B cell (primary cell): ENCODE measurements around the gene RELB. TPM values are rescaled to one million over a fixed set of nuclear protein-coding genes. Genes with fewer than 3 reads are reported as not detected.

ENCODE experiments used
- ATAC-seq: fragments of 200-7000 bp; cut with Tn5 transposase; one replicate; pipeline ENCODE4 v1.10.0; 2021; ENCODE audit warnings: low read depth, mild to moderate bottlenecking, moderate number of reproducible peaks, moderate library complexity
- CTCF ChIA-PET: fragments of 350-600 bp; sonication (Branson Sonifier 250); formaldehyde crosslinking; loops from one replicate; lab custom pipeline; 2021; ENCODE audit warnings: antibody characterized with exemption, inconsistent platforms; lab: Charles Lee
- POLR2A ChIA-PET: fragments of 350-600 bp; sonication (Branson Sonifier 250); formaldehyde crosslinking; loops from one replicate; lab custom pipeline; 2021; ENCODE audit warnings: antibody characterized with exemption; lab: Charles Lee
- DNase-seq: peaks from one replicate; pipeline ENCODE4 v3.0.0; 2013
- H2AFZ ChIP-seq: 2 replicates; pipeline ENCODE4 v1.6.1; 2012; ENCODE audit warnings: mild to moderate bottlenecking, low read depth, low read length; ENCODE audit not compliant: insufficient read depth, poor library complexity, severe bottlenecking
- H3K27ac ChIP-seq, 2 donors: 1 replicate in 1 of 2; 2 replicates in 1 of 2; pipeline ENCODE4 v1.5.1; 2012 to 2013; ENCODE audit warnings: low read length in 2 of 2, mild to moderate bottlenecking in 2 of 2, moderate library complexity in 1 of 2
- H3K27me3 ChIP-seq, 4 experiments: fragments of 200-600 bp in 1 of 4; sonication (generic) in 1 of 4; replicated peaks in 1 of 4; 1 replicate in 2 of 4; 2 replicates in 2 of 4; pipeline versions ENCODE4 v1.6.1 to v1.7.0; 2013 to 2016; ENCODE audit warnings: low read length in 3 of 4, mild to moderate bottlenecking in 2 of 4, mixed read lengths in 1 of 4, moderate library complexity in 1 of 4; ENCODE audit not compliant: insufficient read depth in 4 of 4, control insufficient read depth in 3 of 4; ENCODE audit errors: control extremely low read depth in 1 of 4
- H3K36me3 ChIP-seq, 2 experiments: replicated peaks in 1 of 2; 1 replicate in 1 of 2; 2 replicates in 1 of 2; pipeline versions ENCODE4 v1.6.1 to v1.7.1; 2013; ENCODE audit warnings: low read length in 1 of 2; ENCODE audit not compliant: insufficient read depth in 2 of 2, control insufficient read depth in 1 of 2; ENCODE audit errors: control extremely low read depth in 1 of 2, extremely low read depth in 1 of 2
- H3K4me1 ChIP-seq, 2 donors: fragments of 200-600 bp in 1 of 2; sonication (generic) in 1 of 2; 1 replicate in 1 of 2; 2 replicates in 1 of 2; pipeline versions ENCODE4 v1.5.1 to v1.6.1; 2013 to 2017; ENCODE audit warnings: low read length in 2 of 2; ENCODE audit not compliant: control insufficient read depth in 2 of 2, insufficient read depth in 2 of 2
- H3K4me2 ChIP-seq: replicated peaks from 2 replicates; pipeline ENCODE3; 2012; ENCODE audit warnings: mild to moderate bottlenecking, low read depth, low read length; ENCODE audit not compliant: poor library complexity, severe bottlenecking
- H3K4me3 ChIP-seq, 5 experiments: fragments of 200-600 bp in 1 of 5; sonication (generic) in 1 of 5; 1 replicate in 3 of 5; 2 replicates in 2 of 5; pipeline versions ENCODE4 v1.5.1 to v1.7.0; 2011 to 2016; ENCODE audit warnings: low read length in 4 of 5, mild to moderate bottlenecking in 4 of 5, low read depth in 2 of 5, control low read depth in 1 of 5, moderate library complexity in 1 of 5; ENCODE audit not compliant: insufficient read depth in 1 of 5; ENCODE audit errors: control extremely low read depth in 1 of 5, extremely low read depth in 1 of 5
- H3K79me2 ChIP-seq: fragments of 200-600 bp; sonication (generic); one replicate; pipeline ENCODE4 v1.6.0; 2016; ENCODE audit warnings: low read length; ENCODE audit not compliant: control insufficient read depth, insufficient read depth
- H3K9ac ChIP-seq: fragments of 200-600 bp; sonication (generic); 2 replicates; pipeline ENCODE4 v1.6.1; 2017; ENCODE audit warnings: mild to moderate bottlenecking, low read length, moderate library complexity
- H3K9me3 ChIP-seq, 3 donors: one replicate each; pipeline versions ENCODE4 v1.6.1 to v1.7.1; 2013; ENCODE audit warnings: low read length in 2 of 3; ENCODE audit not compliant: control insufficient read depth in 2 of 3, insufficient read depth in 1 of 3; ENCODE audit errors: control extremely low read depth in 1 of 3
- H4K20me1 ChIP-seq: 2 replicates; pipeline ENCODE4 v1.6.0; 2012; ENCODE audit warnings: mild to moderate bottlenecking, low read length; ENCODE audit not compliant: insufficient read depth, control insufficient read depth, poor library complexity, severe bottlenecking
- H3K27ac Mint-ChIP-seq: one replicate; pipeline ENCODE4 v1.8.0; 2021; ENCODE audit warnings: mixed read lengths
- H3K27me3 Mint-ChIP-seq: one replicate; pipeline ENCODE4 v1.8.0; 2021; ENCODE audit warnings: mixed read lengths
- H3K4me1 Mint-ChIP-seq: one replicate; pipeline ENCODE4 v1.8.0; 2021; ENCODE audit warnings: mixed read lengths
- H3K4me3 Mint-ChIP-seq: one replicate; pipeline ENCODE4 v1.8.0; 2021; ENCODE audit warnings: mixed read lengths
- H3K9me3 Mint-ChIP-seq: one replicate; pipeline ENCODE4 v1.8.0; 2022; ENCODE audit warnings: mixed read lengths; ENCODE audit not compliant: insufficient read depth
- EZH2 ChIP-seq: IDR thresholded peaks from 2 replicates; pipeline ENCODE4 v1.6.1; 2012; ENCODE audit warnings: borderline replicate concordance, low read depth, mild to moderate bottlenecking, moderate library complexity, low read length; ENCODE audit not compliant: insufficient read depth, poor library complexity, severe bottlenecking
- WGBS: methylation state at CpG from one replicate; pipeline ENCODE4 v1.1.5; 2013; ENCODE audit warnings: missing lambda C conversion rate; ENCODE audit not compliant: insufficient coverage; 5-methylcytosine and 5-hydroxymethylcytosine counted together
- intact Hi-C: fragments of 100-400 bp; cut with micrococcal nuclease; formaldehyde crosslinking; loops from one replicate; pipeline ENCODE4 v1.10.0; 2022
- polyA plus RNA-seq: library from polyadenylated mRNA; depleted of rRNA; stranded (reverse); fragments of >200 nt; gene quantifications from 2 replicates; pipeline ENCODE4 v1.2.3, GENCODE V29; 2012
- total RNA-seq, 2 donors: library from RNA; stranded (reverse); fragments of 120-200 nt in 1 of 2; gene quantifications; 1 replicate in 1 of 2; 2 replicates in 1 of 2; pipeline versions ENCODE4 v1.2.3 to v1.2.4, GENCODE V29; 2013 to 2022
- TF ChIP-seq, protein P1 (sequence below): fragments of 200-600 bp; IDR thresholded peaks from one replicate; pipeline ENCODE4 v1.8.0; 2022; ENCODE audit warnings: antibody characterized with exemption, mild to moderate bottlenecking

The RELB gene
- total and polyA plus RNA-seq, 2 donors (not counting 1 experiment from before 2014, with no cell fraction given): 63.8 to 106 TPM

DNA sequence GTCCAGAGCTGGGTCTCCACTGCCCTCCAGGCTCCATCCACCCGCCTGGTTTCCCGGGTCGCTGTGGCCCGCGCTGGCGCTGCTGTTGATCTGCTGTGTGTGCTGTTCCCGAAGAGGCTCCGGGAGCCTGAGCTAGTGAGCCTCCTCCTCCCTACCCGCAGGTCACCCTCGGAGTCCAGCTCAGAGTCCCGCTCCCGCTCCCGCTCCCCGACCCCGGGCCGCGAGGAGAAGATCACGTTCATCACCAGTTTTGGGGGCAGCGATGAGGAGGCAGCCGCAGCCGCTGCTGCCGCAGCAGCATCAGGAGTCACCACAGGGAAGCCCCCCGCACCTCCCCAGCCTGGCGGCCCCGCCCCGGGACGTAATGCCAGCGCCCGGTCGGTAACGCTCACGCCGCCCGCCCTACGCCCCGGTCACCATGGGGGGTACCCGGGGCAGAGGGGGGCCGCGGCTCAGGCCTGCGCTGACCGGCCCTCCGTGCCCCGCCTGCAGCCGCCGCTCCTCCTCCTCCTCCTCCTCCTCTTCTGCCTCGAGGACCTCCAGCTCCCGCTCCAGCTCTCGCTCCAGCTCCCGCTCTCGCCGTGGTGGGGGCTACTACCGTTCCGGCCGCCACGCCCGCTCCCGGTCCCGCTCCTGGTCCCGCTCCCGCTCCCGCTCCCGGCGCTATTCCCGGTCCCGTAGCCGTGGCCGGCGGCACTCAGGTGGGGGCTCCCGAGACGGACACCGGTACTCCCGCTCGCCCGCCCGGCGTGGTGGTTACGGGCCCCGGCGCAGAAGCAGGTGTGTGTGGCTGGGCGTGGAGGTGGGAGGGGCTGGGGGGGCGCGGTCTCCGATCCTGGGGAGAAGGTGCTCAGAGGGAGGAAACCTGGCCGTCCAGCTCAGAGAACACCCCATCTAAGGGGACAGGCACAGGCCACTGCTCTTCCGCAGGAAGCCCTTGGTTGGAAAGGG, 62.9 kb downstream of the RELB start:
- CTCF ChIA-PET: interaction anchor here (0.6 to 2.3 kb wide), 4 partner anchors 11 to 123 kb away, joined by 3 to 7 read pairs (median 4); no protein-coding TSS in a partner anchor
- H4K20me1 ChIP-seq: peaks cover 87% of the 10 kb centered on the region

More for the DNA sequence above, 62.9 kb downstream of the RELB start:
- TF ChIP-seq, protein P1, sequence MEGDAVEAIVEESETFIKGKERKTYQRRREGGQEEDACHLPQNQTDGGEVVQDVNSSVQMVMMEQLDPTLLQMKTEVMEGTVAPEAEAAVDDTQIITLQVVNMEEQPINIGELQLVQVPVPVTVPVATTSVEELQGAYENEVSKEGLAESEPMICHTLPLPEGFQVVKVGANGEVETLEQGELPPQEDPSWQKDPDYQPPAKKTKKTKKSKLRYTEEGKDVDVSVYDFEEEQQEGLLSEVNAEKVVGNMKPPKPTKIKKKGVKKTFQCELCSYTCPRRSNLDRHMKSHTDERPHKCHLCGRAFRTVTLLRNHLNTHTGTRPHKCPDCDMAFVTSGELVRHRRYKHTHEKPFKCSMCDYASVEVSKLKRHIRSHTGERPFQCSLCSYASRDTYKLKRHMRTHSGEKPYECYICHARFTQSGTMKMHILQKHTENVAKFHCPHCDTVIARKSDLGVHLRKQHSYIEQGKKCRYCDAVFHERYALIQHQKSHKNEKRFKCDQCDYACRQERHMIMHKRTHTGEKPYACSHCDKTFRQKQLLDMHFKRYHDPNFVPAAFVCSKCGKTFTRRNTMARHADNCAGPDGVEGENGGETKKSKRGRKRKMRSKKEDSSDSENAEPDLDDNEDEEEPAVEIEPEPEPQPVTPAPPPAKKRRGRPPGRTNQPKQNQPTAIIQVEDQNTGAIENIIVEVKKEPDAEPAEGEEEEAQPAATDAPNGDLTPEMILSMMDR: no peak
- no peak for TF ChIP-seq EZH2
- intact Hi-C loops: no loop called here
- Histone ChIP-seq H3K9me3 (no peaks in the 10 kb centered on the region), H3K27me3 (no peaks in the 10 kb centered on the region), H3K27ac (no peak overlapping the region), H3K79me2 (peaks cover 62% of the 10 kb centered on the region), H3K9ac (no peak overlapping the region), H2AFZ (no peak overlapping the region), H3K4me2 (no peak overlapping the region), H3K4me3 (no peak overlapping the region), H3K4me1 (peaks cover 8% of the 10 kb centered on the region in 2 donors), H3K36me3 (peaks cover 2 to 84% of the 10 kb centered on the region in 2 experiments)
- Mint-ChIP-seq H3K27me3 (no peaks in the 10 kb centered on the region), H3K9me3 (no peaks in the 10 kb centered on the region), H3K4me3 (no peak overlapping the region), H3K27ac (peak overlapping the region; percentile 37), H3K4me1 (peaks cover 13% of the 10 kb centered on the region)
- ATAC-seq (no peak), DNase-seq (no peak)
- POLR2A ChIA-PET: interaction anchor here (0.6 kb wide), 1 partner anchor 61 kb away, joined by 3 read pairs; no protein-coding TSS in a partner anchor
- WGBS: 97% methylated on average over 66 of the region's 85 CpGs
